Eye (tissue), 1 donor: ENCODE results near the gene ZNF718.
"Not testable (repeated sequence)": the region's sequence is repeated elsewhere in the genome, so short reads cannot be mapped to it uniquely, and the experiment has no call there.

Experiments
- DNase-seq: peaks from one replicate; pipeline ENCODE4 v3.0.0-alpha.2; 2015

ZNF718 gene

GRCh38 chr4:124275-125081 lies at the start of gene ZNF718:
Gene ZNF718, plus strand, starts transcription at chr4:124501. Its CDS starts 170 bp downstream, at chr4:124671.
- peak; percentile 99 for DNase-seq

- no peak for DNase-seq
Measured at GRCh38 chr4:85951-86350, 38.4 kb upstream of the ZNF718 start.

GRCh38 chr4:86559-87324 lies 37.6 kb upstream of the ZNF718 start:
- not testable (repeated sequence) for DNase-seq

GRCh38 chr4:98386-98785 lies 25.9 kb upstream of the ZNF718 start:
- no peak for DNase-seq

- DNase-seq, result no peak
Measured at GRCh38 chr4:99863-100262, 24.4 kb upstream of the ZNF718 start.

- DNase-seq, result no peak
Measured at GRCh38 chr4:107083-107443, 17.2 kb upstream of the ZNF718 start.

- peak; percentile 33 for DNase-seq
Measured at GRCh38 chr4:107444-108429, 16.6 kb upstream of the ZNF718 start.

GRCh38 chr4:112771-113170 lies 11.5 kb upstream of the ZNF718 start:
- no peak for DNase-seq

GRCh38 chr4:113732-114131 lies 10.6 kb upstream of the ZNF718 start:
- DNase-seq, result no peak

GRCh38 chr4:114149-114548 lies 10.2 kb upstream of the ZNF718 start:
- no peak for DNase-seq

GRCh38 chr4:116499-116898 lies 7.8 kb upstream of the ZNF718 start:
- DNase-seq, result no peak

- no peak for DNase-seq
Measured at GRCh38 chr4:120616-121015, 3.7 kb upstream of the ZNF718 start.

GRCh38 chr4:121408-122084 lies 2.8 kb upstream of the ZNF718 start:
- no peak for DNase-seq

GRCh38 chr4:123922-124274 lies 403 bp upstream of the ZNF718 start:
- not testable (repeated sequence) for DNase-seq

GRCh38 chr4:125091-125771 lies 930 bp downstream of the ZNF718 start:
- DNase-seq, result no peak

GRCh38 chr4:125833-126232 lies 1.5 kb downstream of the ZNF718 start:
- DNase-seq, result no peak

- no peak for DNase-seq
Measured at GRCh38 chr4:132483-132882, 8.2 kb downstream of the ZNF718 start.

GRCh38 chr4:138935-139334 lies 14.6 kb downstream of the ZNF718 start:
- no peak for DNase-seq

- no peak for DNase-seq
Measured at GRCh38 chr4:139691-140090, 15.4 kb downstream of the ZNF718 start.

- DNase-seq, result no peak
Measured at GRCh38 chr4:146621-147020, 22.3 kb downstream of the ZNF718 start.

- no peak for DNase-seq
Measured at GRCh38 chr4:147233-147632, 22.9 kb downstream of the ZNF718 start.
